Measurements from ENCODE around the gene BRCA2. TPM values are rescaled to one million over a fixed set of nuclear protein-coding genes. Genes with fewer than 3 reads are reported as not detected.
A peak's percentile ranks its signal among the peaks of the same experiment; 100 is the strongest.

BRCA2 gene
- total RNA-seq, 1 experiment from 2014 or later, result 29.8 TPM

DNA sequence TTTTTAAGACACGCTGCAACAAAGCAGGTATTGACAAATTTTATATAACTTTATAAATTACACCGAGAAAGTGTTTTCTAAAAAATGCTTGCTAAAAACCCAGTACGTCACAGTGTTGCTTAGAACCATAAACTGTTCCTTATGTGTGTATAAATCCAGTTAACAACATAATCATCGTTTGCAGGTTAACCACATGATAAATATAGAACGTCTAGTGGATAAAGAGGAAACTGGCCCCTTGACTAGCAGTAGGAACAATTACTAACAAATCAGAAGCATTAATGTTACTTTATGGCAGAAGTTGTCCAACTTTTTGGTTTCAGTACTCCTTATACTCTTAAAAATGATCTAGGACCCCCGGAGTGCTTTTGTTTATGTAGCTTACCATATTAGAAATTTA is 1.2 kb downstream of the BRCA2 start:
- H3K4me1 Mint-ChIP-seq (ENCODE audit: low read depth, unreplicated experiment), result peaks cover 13% of the 10 kb centered on the region
- no TSS peak for BruUV-seq (replicated peaks)
- POLR2A ChIA-PET, result interaction anchor here (1.8 to 2.3 kb wide), 2 partner anchors 112 to 406 kb away, joined by 8 to 14 read pairs; partner anchors contain the start of gene N4BP2L1
- no peaks in the 10 kb centered on the region for H3K9me3 ChIP-seq
- DNase-seq, result no peak
- H3K36me3 ChIP-seq (ENCODE audit: control insufficient read depth, insufficient read depth, low read length), result 0 out of 2 replicates have a peak, but pooled peaks cover 2% of the 10 kb centered on the region
- no peak overlapping the region for H3K27ac Mint-ChIP-seq (ENCODE audit: unreplicated experiment)
- H3K27me3 ChIP-seq (replicated peaks; ENCODE audit: control insufficient read depth, insufficient read depth, low read length), result no peaks in the 10 kb centered on the region
- H3K4me1 ChIP-seq, result peaks cover 28% of the 10 kb centered on the region
- intact Hi-C loops (cut with micrococcal nuclease; ENCODE audit: unreplicated experiment), result loop anchor here (5.0 kb wide), 1 partner anchor 111 kb away; the partner anchor contains the start of gene N4BP2L1
- peak overlapping the region; percentile 88 for H3K4me3 Mint-ChIP-seq (ENCODE audit: unreplicated experiment)
- no peaks in the 10 kb centered on the region for H3K9me3 Mint-ChIP-seq (ENCODE audit: unreplicated experiment)
- peak overlapping the region; percentile 77 for H3K4me3 ChIP-seq (ENCODE audit: low read depth, low read length)
- no peaks in the 10 kb centered on the region for H3K27me3 Mint-ChIP-seq (ENCODE audit: insufficient read depth, unreplicated experiment)
- TF ChIP-seq, protein P1, sequence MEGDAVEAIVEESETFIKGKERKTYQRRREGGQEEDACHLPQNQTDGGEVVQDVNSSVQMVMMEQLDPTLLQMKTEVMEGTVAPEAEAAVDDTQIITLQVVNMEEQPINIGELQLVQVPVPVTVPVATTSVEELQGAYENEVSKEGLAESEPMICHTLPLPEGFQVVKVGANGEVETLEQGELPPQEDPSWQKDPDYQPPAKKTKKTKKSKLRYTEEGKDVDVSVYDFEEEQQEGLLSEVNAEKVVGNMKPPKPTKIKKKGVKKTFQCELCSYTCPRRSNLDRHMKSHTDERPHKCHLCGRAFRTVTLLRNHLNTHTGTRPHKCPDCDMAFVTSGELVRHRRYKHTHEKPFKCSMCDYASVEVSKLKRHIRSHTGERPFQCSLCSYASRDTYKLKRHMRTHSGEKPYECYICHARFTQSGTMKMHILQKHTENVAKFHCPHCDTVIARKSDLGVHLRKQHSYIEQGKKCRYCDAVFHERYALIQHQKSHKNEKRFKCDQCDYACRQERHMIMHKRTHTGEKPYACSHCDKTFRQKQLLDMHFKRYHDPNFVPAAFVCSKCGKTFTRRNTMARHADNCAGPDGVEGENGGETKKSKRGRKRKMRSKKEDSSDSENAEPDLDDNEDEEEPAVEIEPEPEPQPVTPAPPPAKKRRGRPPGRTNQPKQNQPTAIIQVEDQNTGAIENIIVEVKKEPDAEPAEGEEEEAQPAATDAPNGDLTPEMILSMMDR (IDR thresholded peaks at IDR 0.05; ENCODE audit: insufficient read depth in 1 of 2, low read depth in 1 of 2, low read length in 1 of 2, severe bottlenecking in 1 of 2, unreplicated experiment in 1 of 2), result no peak
- H3K36me3 Mint-ChIP-seq (ENCODE audit: insufficient read depth, unreplicated experiment), result peaks cover 18% of the 10 kb centered on the region
- CTCF ChIA-PET, result interaction anchor here (0.7 kb wide), 1 partner anchor 48 kb away, joined by 3 read pairs; no protein-coding TSS in a partner anchor

DNA sequence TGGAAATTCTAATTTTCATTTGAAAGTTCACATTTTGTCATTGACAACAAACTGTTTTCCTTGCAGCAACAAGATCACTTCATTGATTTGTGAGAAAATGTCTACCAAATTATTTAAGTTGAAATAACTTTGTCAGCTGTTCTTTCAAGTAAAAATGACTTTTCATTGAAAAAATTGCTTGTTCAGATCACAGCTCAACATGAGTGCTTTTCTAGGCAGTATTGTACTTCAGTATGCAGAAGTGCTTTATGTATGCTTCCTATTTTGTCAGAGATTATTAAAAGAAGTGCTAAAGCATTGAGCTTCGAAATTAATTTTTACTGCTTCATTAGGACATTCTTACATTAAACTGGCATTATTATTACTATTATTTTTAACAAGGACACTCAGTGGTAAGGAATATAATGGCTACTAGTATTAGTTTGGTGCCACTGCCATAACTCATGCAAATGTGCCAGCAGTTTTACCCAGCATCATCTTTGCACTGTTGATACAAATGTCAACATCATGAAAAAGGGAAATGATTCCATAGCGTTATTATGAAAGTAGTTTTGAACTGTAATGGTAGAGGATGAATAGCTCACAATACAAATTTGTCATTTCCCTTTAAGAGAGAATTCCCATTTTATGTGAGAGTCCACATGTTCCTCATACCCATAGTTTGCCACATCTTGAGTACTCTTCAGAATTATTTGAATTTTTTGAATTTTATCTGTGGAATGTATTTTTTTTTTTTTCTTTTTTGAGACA is 2.6 kb downstream of the BRCA2 start:
- no peaks in the 10 kb centered on the region for H3K9me3 ChIP-seq
- H3K4me3 Mint-ChIP-seq (ENCODE audit: unreplicated experiment), result no peak overlapping the region
- BruUV-seq (replicated peaks), result no TSS peak
- intact Hi-C loops (cut with micrococcal nuclease; ENCODE audit: unreplicated experiment), result loop anchor here (5.0 kb wide), 1 partner anchor 109 kb away; the partner anchor contains the start of gene N4BP2L1
- DNase-seq, result no peak
- H3K27ac Mint-ChIP-seq (ENCODE audit: unreplicated experiment), result no peak overlapping the region
- POLR2A ChIA-PET, result no interaction called here
- H3K36me3 Mint-ChIP-seq (ENCODE audit: insufficient read depth, unreplicated experiment), result peaks cover 18% of the 10 kb centered on the region
- TF ChIP-seq, protein P1 (IDR thresholded peaks at IDR 0.05; ENCODE audit: insufficient read depth in 1 of 2, low read depth in 1 of 2, low read length in 1 of 2, severe bottlenecking in 1 of 2, unreplicated experiment in 1 of 2), result no peak
- H3K4me1 ChIP-seq, result peaks cover 28% of the 10 kb centered on the region
- no peaks in the 10 kb centered on the region for H3K27me3 ChIP-seq (replicated peaks; ENCODE audit: control insufficient read depth, insufficient read depth, low read length)
- H3K27me3 Mint-ChIP-seq (ENCODE audit: insufficient read depth, unreplicated experiment), result no peaks in the 10 kb centered on the region
- CTCF ChIA-PET, result interaction anchor here (0.6 to 1.4 kb wide), 2 partner anchors 408 to 566 kb away, joined by 3 to 4 read pairs; no protein-coding TSS in a partner anchor
- H3K9me3 Mint-ChIP-seq (ENCODE audit: unreplicated experiment), result no peaks in the 10 kb centered on the region
- no peak overlapping the region for H3K4me3 ChIP-seq (ENCODE audit: low read depth, low read length)
- 0 out of 2 replicates have a peak, but pooled peaks cover 2% of the 10 kb centered on the region for H3K36me3 ChIP-seq (ENCODE audit: control insufficient read depth, insufficient read depth, low read length)
- peaks cover 13% of the 10 kb centered on the region for H3K4me1 Mint-ChIP-seq (ENCODE audit: low read depth, unreplicated experiment)

DNA sequence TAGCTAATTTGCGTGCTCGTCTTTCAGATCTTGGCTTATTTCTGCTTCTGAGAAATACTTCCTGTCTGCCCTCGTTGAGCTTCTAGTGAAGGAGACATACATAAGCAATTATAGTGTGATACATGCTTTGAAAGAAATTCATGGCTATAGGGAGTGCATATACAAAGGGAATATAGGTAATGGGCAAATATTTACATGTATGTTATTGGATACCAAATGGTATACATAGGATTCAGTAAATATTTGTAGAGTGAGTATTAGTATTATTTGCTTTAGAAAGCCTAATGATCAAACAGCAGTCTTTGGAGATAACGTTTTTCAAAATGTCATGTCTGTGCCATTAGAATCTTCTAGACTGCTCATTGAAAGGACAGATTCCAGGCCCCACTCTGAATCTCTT is 5.2 kb downstream of the BRCA2 start:
- ChIA-PET CTCF (no interaction called here), POLR2A (no interaction called here)
- Mint-ChIP-seq H3K4me1 (ENCODE audit: low read depth, unreplicated experiment) (peaks cover 13% of the 10 kb centered on the region), H3K4me3 (ENCODE audit: unreplicated experiment) (no peak overlapping the region), H3K36me3 (ENCODE audit: insufficient read depth, unreplicated experiment) (peaks cover 15% of the 10 kb centered on the region), H3K27ac (ENCODE audit: unreplicated experiment) (no peak overlapping the region), H3K9me3 (ENCODE audit: unreplicated experiment) (no peaks in the 10 kb centered on the region), H3K27me3 (ENCODE audit: insufficient read depth, unreplicated experiment) (no peaks in the 10 kb centered on the region)
- Histone ChIP-seq H3K36me3 (ENCODE audit: control insufficient read depth, insufficient read depth, low read length) (no peaks in the 10 kb centered on the region), H3K9me3 (no peaks in the 10 kb centered on the region), H3K4me3 (ENCODE audit: low read depth, low read length) (no peak overlapping the region), H3K27me3 (replicated peaks; ENCODE audit: control insufficient read depth, insufficient read depth, low read length) (no peaks in the 10 kb centered on the region), H3K4me1 (peaks cover 20% of the 10 kb centered on the region)
- TF ChIP-seq, protein P1 (IDR thresholded peaks at IDR 0.05; ENCODE audit: insufficient read depth in 1 of 2, low read depth in 1 of 2, low read length in 1 of 2, severe bottlenecking in 1 of 2, unreplicated experiment in 1 of 2), result no peak
- no TSS peak for BruUV-seq (replicated peaks)
- intact Hi-C loops (cut with micrococcal nuclease; ENCODE audit: unreplicated experiment), result no loop called here
- no peak for DNase-seq
